ENCODE measurements around the gene TRIM56. TPM values are rescaled to one million over a fixed set of nuclear protein-coding genes. Genes with fewer than 3 reads are reported as not detected.

TRIM56 gene
- polyA plus RNA-seq, 1 of the 3 experiments (the other 2 are of a cell fraction) = 2.5 TPM

- no peak for TF ChIP-seq IRF3 (IDR thresholded peaks at IDR 0.05; ENCODE audit: low read depth, low read length)
- TF ChIP-seq FOXM1 (IDR thresholded peaks at IDR 0.05; ENCODE audit: low read depth) = peak; percentile 98
- no peak for TF ChIP-seq NRF1 (IDR thresholded peaks at IDR 0.05; ENCODE audit: low read depth, low read length)
- peak; percentile 94 for TF ChIP-seq ZBTB33 (IDR thresholded peaks at IDR 0.05; ENCODE audit: borderline replicate concordance, low read depth)
- no peak; the same call in 1 of the 2 replicates for TF ChIP-seq GABPA (IDR thresholded peaks at IDR 0.05; ENCODE audit: low read depth)
- peak; percentile 99 for TF ChIP-seq TEAD4 (IDR thresholded peaks at IDR 0.05; ENCODE audit: borderline replicate concordance, insufficient read depth)
- TF ChIP-seq RXRA (IDR thresholded peaks at IDR 0.05; ENCODE audit: borderline replicate concordance, low read depth) = peak; percentile 99
- peak; percentile 99 for TF ChIP-seq MAX (IDR thresholded peaks at IDR 0.05; ENCODE audit: low read depth)
- TF ChIP-seq TCF12 (IDR thresholded peaks at IDR 0.05) = peak; percentile 99
Observed at GRCh38 chr7:101099969-101100781, 14.9 kb downstream of the TRIM56 start (continued).

GRCh38 chr7:101100858-101101847 is 15.9 kb downstream of the TRIM56 start:
- WGBS (ENCODE audit: low lambda C conversion rate) = 80% methylated on average over 18 of the region's 18 CpGs
- TF ChIP-seq PBX3 (IDR thresholded peaks at IDR 0.05) (peak; percentile 38), REST (IDR thresholded peaks at IDR 0.05; ENCODE audit: low read depth, low read length) (0 out of 2 replicates have a peak, but pooled peaks have one; percentile 10), FOSL2 (IDR thresholded peaks at IDR 0.05; ENCODE audit: borderline replicate concordance, low read depth) (no peak; the same call in 1 of the 2 replicates)
- peak overlapping the region; percentile 81 for H3K9ac ChIP-seq
- H2AFZ ChIP-seq (ENCODE audit: low read depth) = no peak overlapping the region
- no peak overlapping the region for H3K4me3 ChIP-seq (ENCODE audit: low read depth in 2 of 2, low read length in 1 of 2)
- H3K4me2 ChIP-seq = peak overlapping the region; percentile 66
- no peaks in the 10 kb centered on the region for H3K36me3 ChIP-seq (replicated peaks in 1 of 2; ENCODE audit: control insufficient read depth in 1 of 2, insufficient read depth in 2 of 2, low read length in 1 of 2)
- no peaks in the 10 kb centered on the region for H3K27me3 ChIP-seq (ENCODE audit: insufficient read depth)
- H4K20me1 ChIP-seq (ENCODE audit: insufficient read depth) = no peaks in the 10 kb centered on the region
- no peaks in the 10 kb centered on the region for H3K9me2 ChIP-seq
- ChIA-PET CTCF (interaction anchor here (1.0 to 2.4 kb wide), 4 partner anchors 16 to 36 kb away, joined by 3 to 9 read pairs (median 5); partner anchors contain the start of gene TRIM56), POLR2A (no interaction called here)
- H3K4me1 ChIP-seq (ENCODE audit: control insufficient read depth in 1 of 2, insufficient read depth in 2 of 2, low read depth in 1 of 2, low read length in 1 of 2) = peaks cover 0 to 44% of the 10 kb centered on the region in 2 experiments; a peak in 3 of 4 replicates
- no peaks in the 10 kb centered on the region for H3K9me3 ChIP-seq
- H3K27ac ChIP-seq (ENCODE audit: low read depth in 2 of 2, low read length in 1 of 2) = peak overlapping the region; percentile 44 to 100; a peak in 3 of 4 replicates
- DNase-seq = no peak
- peaks cover 78% of the 10 kb centered on the region for H3K79me2 ChIP-seq (ENCODE audit: insufficient read depth)
- peaks cover 38% of the 10 kb centered on the region for H3F3A ChIP-seq (replicated peaks; ENCODE audit: insufficient read depth)
